Measurements from ENCODE around the gene SCPEP1. TPM values are rescaled to one million over a fixed set of nuclear protein-coding genes. Genes with fewer than 3 reads are reported as not detected.
"Not testable (repeated sequence)": the region's sequence is repeated elsewhere in the genome, so short reads cannot be mapped to it uniquely, and the experiment has no call there.

Gene SCPEP1
- polyA plus RNA-seq, 4 donors, result 83.5 to 126 (median 103) TPM

DNA sequence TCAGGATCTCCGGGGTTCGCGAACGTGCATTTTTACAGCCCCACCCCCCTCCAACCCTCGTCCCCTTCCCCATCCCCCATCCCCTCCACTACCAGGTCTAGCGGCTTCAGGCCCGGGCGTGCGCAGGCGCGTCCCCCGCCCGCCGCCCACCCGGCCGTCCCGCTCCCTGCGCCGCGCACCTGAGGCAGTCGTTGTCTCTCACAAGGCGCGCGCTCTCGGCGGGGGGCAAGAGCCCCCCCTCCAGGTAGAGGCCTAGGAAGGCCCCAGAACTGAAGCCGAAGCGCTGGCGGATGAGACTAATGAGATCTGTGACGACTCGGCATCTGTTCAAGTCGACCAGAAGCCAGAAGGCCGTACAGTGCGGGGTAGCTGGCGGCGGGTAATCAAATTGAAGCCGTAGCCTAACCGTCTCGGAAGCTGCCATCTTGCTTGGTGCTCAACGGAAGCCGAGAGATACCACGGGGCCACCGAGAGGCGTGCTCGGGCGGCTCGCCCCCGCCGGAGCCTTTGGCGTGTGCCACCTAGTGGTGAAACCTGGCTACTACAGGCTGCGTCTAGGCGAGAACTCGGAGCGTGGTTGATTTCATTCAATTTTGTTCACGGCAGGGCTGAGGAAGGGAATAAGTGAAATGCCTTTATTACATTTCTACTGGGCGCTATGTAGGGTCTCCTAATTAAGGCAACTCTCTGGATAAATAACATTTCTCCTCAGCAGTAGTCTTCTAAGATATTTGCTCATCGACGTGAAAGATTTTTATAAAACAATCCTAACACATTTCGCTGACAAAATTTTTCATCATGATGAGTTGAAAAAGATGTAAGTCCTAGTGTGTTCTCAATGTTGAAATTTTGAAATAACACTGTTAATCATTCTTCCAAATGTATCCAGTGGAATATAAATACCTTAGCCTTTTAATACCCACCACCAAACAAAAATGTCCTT lies 17.1 kb upstream of the SCPEP1 start, which contains the start of gene COIL:
COIL (minus strand) TSS at position 455 of the 943 bp plus-strand sequence; CDS start at position 424, 31 bp downstream.
- peak; percentile 82 to 88 (median 85) for DNase-seq (ENCODE audit: low read depth in 4 of 4, low spot score in 3 of 4)

- not testable (repeated sequence) for DNase-seq (ENCODE audit: low read depth in 4 of 4, low spot score in 3 of 4)
Measured at GRCh38 chr17:56965241-56965640, 12.7 kb upstream of the SCPEP1 start.

- not testable (repeated sequence) for DNase-seq (ENCODE audit: low read depth in 4 of 4, low spot score in 3 of 4)
Measured at GRCh38 chr17:56965681-56966080, 12.2 kb upstream of the SCPEP1 start.

DNA sequence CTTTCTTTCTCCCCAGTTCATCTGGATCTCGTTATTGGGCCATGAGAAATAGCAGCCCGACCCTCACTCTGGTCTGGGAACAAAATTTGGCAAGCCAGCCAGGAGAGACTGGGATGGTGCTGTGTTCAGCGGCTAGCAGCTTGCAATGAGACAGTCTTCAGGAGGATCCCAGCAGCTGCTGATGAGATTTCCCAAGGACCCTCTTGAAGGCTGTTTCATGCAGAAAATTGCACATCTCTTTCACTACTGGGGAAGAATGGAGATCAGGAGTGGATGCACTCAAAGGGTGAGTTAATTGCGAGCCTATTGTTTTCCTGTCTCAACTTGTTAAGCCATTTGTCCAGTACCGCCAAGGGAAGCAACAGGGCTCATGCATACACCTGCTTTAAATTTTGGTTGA lies 11.6 kb upstream of the SCPEP1 start:
- DNase-seq (ENCODE audit: low read depth in 4 of 4, low spot score in 3 of 4), result no peak

GRCh38 chr17:56970974-56971373 lies 7.0 kb upstream of the SCPEP1 start:
- no peak for DNase-seq (ENCODE audit: low read depth in 4 of 4, low spot score in 3 of 4)

DNA sequence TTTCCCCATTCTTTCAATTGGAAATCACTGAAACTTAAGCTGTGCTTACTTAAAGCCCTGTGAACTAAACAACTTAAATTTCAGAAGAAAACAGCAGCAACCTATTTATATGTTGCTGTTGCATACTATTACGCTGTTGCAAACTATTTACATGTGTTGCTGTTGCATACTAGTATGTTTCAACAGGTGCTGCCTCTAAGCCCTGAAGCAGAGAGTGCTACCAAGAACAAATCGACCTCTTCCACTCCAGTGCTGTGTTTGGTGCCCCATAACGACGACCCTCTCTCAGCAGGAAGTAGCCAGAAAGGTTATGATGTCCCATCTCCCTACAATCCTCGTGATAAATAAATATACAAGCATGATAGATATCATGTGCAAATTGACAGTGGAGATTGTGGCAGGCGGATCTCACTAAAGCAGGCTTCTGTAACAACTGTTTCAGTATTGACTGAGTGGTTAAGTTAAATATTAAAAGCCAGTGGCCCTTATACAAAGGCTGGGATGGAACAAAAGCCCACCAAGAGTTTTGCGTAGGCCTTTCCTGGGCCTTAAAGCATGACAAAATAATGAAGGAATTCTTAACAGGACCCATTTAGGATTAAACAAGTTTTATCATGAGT lies 5.7 kb upstream of the SCPEP1 start:
- no peak for DNase-seq (ENCODE audit: low read depth in 4 of 4, low spot score in 3 of 4)

DNA sequence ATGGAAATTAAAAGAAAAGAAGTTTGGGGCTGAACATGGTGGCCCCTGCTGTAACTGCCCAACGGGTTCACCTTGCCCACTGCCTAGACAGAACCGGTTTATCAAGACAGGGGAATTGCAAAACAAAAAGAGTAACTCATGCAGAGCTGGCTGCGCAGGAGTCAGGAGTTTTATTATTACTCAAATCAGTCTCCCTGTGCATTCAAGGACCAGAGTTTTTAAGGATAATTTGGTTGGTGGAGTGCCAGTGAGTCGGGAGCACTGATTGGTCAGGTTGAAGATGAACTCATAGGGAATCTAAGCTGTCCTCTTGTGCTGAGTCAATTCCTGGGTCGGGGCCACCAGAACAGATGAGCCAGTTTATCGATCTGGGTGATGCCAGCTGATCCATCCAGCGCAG lies 4.4 kb upstream of the SCPEP1 start:
- no peak for DNase-seq (ENCODE audit: low read depth in 4 of 4, low spot score in 3 of 4)

GRCh38 chr17:56974055-56974454 lies 3.9 kb upstream of the SCPEP1 start:
- no peak for DNase-seq (ENCODE audit: low read depth in 4 of 4, low spot score in 3 of 4)

- no peak for DNase-seq (ENCODE audit: low read depth in 4 of 4, low spot score in 3 of 4)
Measured at GRCh38 chr17:56975656-56976055, 2.3 kb upstream of the SCPEP1 start.

- DNase-seq (ENCODE audit: low read depth in 4 of 4, low spot score in 3 of 4), result no peak
Measured at GRCh38 chr17:56976941-56977608, 856 bp upstream of the SCPEP1 start.

- no peak for DNase-seq (ENCODE audit: low read depth in 4 of 4, low spot score in 3 of 4)
Measured at GRCh38 chr17:56978441-56979090, 635 bp downstream of the SCPEP1 start.

DNA sequence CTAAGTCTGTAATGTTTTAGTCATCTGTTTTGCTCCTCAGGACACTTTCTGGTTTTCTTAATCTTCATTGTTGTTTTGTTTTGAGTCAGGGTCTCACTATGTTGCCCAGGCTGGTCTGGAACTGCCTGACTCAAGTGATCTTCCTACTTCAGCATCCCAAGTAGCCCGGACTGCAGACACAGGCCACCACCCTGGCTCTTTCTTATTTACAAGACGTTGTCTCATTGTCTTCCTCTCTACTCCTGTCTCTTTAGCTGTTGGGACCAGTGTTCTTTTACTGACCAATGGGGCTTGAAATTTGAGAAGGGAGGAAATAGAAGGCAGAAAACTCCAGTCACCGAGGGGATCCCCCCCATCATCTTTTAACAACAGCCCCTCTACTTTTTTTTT lies 1.2 kb downstream of the SCPEP1 start:
- no peak for DNase-seq (ENCODE audit: low read depth in 4 of 4, low spot score in 3 of 4)

DNA sequence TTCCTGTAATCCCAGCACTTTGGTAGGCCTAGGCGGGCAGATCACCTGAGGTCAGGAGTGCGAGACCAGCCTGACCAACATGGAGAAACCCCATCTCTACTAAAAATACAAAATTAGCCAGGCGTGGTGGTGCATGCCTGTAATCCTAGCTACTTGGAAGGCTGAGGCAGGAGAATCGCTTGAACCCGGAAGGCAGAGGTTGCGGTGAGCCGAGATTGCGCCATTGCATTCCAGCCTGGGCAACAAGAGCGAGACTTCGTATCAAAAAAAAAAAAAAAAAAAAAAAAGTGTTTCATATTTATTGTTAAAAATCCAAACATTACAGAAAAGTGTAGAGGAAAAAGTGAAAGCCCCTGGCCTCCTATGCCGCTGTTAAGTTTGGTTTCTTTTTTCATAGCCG lies 2.6 kb downstream of the SCPEP1 start:
- DNase-seq (ENCODE audit: low read depth in 4 of 4, low spot score in 3 of 4), result not testable (repeated sequence)

DNA sequence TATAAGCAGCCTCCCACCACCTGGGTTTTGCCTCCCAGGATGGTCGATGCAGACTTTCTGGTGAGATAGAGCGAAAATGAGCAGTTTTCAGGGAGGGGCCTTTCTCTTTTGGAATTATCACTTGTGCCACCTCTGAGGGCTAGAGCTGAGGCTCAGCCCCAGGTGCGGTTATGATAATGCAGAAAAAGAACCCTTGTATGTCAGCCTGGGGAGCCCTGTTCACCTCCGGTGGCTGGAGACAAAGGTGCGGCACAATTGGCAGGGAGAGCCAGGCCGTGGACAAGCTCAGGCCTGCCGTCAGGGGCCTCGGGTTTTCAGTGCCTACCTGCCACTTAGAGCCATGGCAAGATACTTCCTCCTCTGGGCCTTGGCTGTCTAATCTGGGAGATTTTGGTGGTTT lies 4.4 kb downstream of the SCPEP1 start:
- no peak for DNase-seq (ENCODE audit: low read depth in 4 of 4, low spot score in 3 of 4)

GRCh38 chr17:56983366-56983765 lies 5.4 kb downstream of the SCPEP1 start:
- no peak for DNase-seq (ENCODE audit: low read depth in 4 of 4, low spot score in 3 of 4)

DNA sequence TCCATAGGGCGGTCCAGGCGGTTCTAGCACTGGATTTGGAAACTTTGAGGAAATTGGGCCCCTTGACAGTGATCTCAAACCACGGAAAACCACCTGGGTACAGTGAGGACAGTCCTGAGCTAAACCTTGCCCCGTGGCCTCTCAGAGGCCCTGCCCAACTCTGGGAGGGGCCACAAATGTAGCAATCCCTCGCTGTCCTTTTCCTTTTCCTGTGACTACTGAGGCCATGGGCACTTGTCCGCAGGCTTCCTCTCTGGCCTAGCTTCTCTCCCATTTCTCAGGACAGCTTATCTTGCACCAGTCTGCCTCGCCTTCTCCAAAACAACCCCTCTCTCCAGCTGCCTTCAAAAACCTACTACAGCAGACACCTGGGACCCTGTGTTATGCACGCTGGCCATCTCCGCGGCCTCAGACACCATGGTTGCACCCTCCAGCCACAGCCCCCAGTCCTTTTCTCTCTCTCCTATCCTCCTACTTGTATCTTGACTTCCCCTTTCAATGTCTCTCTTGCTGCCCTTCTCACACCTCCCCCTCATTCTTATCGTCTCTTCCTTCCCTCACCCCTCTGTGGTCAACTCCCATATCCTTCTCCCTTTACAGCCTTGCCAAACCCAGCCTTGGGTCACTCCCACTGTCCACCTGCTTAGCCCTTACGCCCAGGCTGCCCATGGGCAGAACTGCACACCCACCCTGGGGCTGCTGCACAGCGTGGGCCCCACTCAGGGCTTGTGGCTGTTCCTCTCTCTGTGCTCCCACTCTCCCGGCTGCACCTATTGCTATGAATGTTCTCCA lies 7.6 kb downstream of the SCPEP1 start:
- no peak for DNase-seq (ENCODE audit: low read depth in 4 of 4, low spot score in 3 of 4)

DNA sequence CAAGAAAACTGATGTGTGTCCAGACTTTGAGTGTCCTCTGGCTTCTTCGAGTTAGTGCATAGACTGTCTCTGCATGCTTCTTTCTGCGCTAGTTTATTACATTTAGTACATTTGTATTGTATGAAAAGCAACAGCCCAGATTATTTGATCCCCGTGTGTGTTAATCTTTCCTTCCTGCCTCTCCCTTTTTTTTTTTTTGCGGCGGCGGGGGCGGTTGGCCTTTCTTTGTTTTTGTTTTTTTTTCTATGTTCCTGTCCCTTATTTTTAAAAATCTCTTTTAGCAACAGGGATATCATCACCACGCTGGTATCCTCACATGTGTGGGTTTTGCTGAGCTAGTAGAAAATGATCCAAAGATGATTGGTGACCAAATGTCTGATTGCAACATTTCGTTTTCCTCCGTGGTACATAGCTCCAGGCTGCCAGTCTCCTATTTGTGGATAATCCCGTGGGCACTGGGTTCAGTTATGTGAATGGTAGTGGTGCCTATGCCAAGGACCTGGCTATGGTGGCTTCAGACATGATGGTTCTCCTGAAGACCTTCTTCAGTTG lies 9.4 kb downstream of the SCPEP1 start:
- no peak for DNase-seq (ENCODE audit: low read depth in 4 of 4, low spot score in 3 of 4)

- DNase-seq (ENCODE audit: low read depth in 4 of 4, low spot score in 3 of 4), result no peak
Measured at GRCh38 chr17:56988901-56989572, 11.1 kb downstream of the SCPEP1 start.

DNA sequence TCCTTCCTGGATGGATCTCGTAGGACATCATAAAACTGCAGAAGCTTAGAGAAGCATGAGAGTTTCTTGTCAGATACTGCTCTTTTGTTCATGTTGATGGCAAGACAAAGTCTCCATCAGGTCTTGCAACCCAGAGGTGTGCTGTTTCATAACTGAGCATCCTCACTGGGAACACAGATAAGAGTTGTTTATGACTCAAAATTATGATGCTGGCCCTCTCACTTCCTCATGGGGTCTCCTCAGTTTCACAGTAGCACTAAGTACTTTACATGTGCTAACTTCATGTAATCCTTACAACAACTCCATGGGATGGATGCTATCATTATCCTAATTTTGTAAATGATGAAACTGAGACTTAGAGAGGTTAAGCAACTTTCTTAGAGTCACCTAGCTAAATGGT lies 14.4 kb downstream of the SCPEP1 start:
- DNase-seq (ENCODE audit: low read depth in 4 of 4, low spot score in 3 of 4), result no peak

All from right renal pelvis (tissue), 4 donors.